Activated gamma-delta T cell treated with anti-CD3 and anti-CD28 coated beads, Interleukin-2, amount 50 U/mL, for 16 hours (primary cell): ENCODE data around the gene NEK6.
"Not testable (repeated sequence)": the region's sequence is repeated elsewhere in the genome, so short reads cannot be mapped to it uniquely, and the experiment has no call there.

Experiments
- DNase-seq: peaks from one replicate; pipeline ENCODE4 v3.0.0-alpha.2; 2020; ENCODE audit warnings: low read depth

The NEK6 gene

GRCh38 chr9:124228516-124228915 is 29.2 kb upstream of the NEK6 start:
- no peak for DNase-seq

GRCh38 chr9:124231095-124231737 is 26.5 kb upstream of the NEK6 start:
- DNase-seq: no peak

GRCh38 chr9:124238546-124239140 is 19.1 kb upstream of the NEK6 start:
- DNase-seq: no peak

DNA sequence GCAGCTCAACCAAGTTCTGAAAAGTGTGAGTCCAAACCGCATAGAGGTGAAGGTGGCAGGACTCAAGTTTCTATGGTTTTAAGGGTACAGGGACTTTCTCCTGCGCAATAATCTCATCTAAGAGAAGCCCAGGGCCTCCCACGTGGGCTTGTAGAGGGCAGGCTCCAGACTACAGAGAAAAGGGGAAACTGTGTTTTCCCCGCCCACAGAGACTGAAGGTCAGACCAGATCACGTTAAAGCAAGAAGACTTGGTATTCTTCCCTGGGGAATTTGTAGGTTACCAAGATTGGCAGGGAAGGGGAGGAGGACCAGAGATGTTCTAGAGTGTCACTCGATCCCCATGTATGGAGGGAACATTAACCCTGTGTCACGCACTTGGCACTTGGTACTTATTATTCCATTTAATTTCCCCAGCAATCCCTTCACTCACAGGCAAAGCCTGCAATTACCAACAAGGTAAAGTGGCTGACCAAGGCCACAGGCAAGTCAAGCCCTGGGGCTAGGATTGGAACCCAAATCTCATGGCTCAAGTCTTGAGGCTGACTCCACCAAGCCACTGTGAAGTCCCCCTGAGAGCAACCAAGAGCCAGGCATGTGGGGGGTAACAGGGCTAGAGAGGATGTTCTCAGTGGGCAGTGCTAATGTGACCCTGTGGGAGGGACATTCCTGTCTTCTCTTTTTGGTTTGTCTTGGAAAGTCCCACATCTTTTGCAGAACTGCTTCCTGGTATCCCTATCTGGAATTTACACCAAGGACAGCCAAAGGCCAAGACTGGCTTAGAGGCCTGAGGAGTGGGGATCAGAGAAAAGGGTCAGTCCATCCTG is 18.3 kb upstream of the NEK6 start:
- DNase-seq: no peak

GRCh38 chr9:124242331-124243194 is 15.2 kb upstream of the NEK6 start:
- DNase-seq: no peak

DNA sequence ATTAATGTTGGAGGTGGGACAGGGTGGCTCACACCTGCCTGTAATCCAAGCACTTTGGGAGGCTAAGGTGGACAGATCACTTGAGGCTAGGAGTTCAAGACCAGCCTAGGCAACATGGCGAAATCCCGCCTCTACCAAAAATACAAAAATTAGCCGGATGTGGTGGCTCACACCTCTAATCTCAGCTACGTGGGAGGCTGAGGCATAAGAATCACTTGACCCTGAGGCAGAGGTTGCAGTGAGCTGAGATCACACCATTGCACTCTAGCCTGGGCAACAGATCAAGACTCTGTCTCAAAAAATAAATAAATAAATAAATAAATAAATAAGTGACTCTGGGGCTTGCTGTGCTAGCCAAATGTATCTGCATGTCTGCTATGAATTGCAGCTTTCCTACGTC is 10.4 kb upstream of the NEK6 start:
- not testable (repeated sequence) for DNase-seq

- no peak for DNase-seq
Measured at GRCh38 chr9:124248066-124248465, 9.7 kb upstream of the NEK6 start.

DNA sequence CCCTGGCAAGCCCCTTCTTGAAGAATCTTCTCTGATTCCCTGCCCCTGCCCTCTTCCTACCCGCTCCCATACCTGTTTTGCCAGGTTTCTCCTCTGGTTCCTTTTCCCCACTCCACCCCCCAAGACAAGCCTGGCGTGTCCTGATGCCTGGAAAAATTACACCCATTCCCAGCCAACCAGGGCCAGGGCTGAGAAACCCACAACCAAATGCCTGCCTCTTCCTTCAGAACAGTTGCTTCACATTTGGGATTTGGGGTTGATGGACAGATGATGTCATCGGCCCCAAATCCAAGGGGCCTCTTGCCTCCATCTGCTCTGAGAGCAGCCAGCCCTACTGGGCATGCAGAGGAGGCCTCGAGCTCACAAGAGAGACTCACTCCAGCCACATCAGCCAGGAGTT is 8.8 kb upstream of the NEK6 start:
- no peak for DNase-seq

- no peak for DNase-seq
Measured at GRCh38 chr9:124251204-124251603, 6.5 kb upstream of the NEK6 start.

- DNase-seq: no peak
Measured at GRCh38 chr9:124251605-124252378, 6.0 kb upstream of the NEK6 start.

DNA sequence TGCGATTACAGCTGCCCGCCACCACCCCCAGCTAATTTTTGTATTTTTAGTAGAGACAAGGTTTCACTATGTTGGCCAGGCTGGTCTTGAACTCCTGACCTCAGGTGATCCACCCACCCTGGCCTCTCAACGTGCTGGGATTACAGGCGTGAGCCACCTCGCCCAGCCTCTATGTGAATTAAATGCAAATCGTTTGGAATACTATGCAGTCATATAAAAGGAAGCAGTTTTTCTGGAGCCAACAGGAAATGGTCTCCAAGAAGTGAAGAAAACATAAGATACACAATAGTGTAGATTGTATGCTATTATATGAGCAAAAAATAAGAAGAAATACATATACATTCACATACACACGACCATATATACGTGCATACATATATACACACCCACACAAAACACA is 4.9 kb upstream of the NEK6 start:
- DNase-seq: not testable (repeated sequence)

DNA sequence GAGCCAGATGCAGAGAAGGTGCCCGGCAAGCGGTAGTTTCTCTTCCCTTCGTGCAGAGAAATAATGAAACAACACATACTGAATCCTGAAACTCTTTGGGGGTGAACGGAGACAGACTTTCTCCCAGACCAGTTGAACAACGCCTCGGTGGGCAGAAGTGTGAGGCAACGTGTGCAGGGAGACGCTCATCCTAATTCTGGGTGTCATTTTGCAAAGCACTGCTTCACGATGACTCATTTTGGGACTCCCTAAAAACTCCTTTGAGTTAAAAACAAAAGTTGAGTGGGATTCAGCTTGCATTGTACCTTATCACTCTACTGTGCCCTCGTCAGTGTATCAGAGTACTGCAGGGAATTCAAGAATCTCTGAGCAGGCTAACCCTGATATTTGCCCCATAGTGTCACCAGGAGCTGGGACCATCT is 3.5 kb upstream of the NEK6 start:
- no peak for DNase-seq

DNA sequence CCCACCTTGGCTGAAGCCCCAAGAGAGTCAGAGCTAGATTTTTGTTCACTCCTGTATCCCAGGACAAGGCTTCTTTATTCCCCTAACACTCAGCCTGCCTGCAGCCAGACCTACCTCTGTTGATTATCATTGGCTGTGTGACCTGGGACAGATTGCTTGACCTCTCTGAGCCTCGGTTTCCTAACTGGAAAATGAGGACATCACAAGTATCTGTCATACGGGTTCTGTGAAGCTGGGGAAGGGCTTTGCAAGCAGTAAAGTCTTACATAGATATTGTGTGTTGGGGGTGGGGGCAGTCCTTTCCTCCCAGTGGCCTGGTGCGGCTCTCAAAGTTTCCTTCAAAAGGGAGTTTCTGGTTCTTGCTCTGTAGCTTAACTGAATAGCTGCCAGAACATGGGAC is 2.5 kb upstream of the NEK6 start:
- no peak for DNase-seq

GRCh38 chr9:124256517-124257069 is 1.2 kb upstream of the NEK6 start:
- DNase-seq: no peak

DNA sequence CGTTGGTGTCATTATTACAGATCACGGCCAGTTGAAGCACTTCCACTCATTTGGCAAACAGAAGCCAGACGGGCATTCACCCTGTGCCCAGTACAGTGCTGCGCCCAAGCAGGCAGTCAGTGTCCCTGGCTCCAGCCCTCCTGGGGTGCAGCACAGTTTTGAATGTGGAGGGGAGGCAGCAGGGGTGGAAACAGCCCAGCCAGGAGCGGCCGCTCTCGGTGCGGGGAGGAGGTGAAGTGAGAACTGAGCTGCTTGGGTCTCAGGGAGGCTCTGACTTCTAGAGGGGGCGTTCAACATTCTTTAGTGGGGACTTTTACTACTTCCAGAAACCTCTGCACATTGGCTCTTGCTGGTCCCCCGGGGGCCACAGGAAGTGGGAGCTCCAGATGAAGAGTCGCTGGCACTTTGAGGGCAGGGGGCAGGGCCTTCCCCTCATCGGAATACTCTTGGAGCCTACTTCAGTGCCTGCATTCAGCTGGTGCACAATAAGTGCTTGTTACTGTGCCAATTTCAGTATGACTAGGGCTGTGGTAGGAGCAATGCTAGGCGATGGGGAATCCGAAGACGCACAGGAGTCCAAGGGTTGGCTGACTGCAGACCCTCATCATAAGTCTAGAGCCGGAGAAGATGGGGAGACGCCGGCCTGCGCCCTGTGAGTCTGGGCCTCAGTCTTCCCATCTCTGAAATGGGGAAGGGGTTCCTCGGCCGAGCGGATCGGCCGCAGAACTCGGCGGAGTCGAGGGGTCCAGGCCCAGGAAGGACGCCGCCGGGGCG is 492 bp upstream of the NEK6 start:
- no peak for DNase-seq

GRCh38 chr9:124258607-124259157 is 933 bp downstream of the NEK6 start:
- DNase-seq: no peak

DNA sequence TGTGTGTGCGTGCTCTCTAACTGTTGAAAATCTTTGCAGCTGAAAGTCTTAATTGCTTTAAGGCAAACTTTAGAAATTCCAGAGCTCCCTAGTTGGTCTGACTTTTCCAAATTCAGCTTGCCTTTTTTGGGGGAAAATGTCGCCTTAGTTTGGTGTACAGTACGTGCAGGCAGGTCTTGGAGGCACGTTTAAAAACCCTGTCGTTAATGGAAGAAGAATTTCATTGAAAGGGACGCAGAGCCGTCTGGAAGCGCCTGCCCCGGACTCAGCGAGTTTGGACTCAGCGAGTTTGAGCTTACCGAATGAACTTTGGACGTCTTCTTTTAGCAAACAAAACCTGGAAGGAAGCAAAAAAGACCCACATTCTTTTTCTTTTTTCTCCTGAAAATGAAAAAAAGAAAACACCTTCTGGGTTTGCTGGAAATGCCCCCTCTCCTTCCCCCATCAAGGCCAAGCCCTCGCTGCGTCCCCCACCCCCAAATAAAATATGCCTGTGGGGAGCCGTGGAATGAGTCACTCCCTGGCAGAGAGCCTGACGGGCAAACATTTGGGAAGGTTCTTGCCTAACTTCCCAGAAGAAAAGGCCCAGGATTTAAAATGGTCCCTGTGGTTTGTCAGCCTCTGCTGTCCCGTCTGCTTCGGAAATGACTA is 1.5 kb downstream of the NEK6 start:
- no peak for DNase-seq

GRCh38 chr9:124260769-124261603 is 3.2 kb downstream of the NEK6 start:
- no peak for DNase-seq
